ENCODE results near the gene CCDC201.

The CCDC201 gene, protein sequence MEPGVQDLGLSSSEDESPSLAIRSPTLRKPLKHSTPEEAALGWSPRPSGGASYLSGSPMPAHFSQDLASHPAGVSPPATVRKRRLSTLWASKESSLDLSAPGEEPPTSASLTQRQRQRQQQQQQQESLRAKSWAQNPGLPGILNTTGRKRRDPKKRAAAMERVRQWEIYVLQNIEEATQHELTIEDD

GRCh38 chr7:45873035-45873354 is at the start of gene CCDC201:
Gene CCDC201 (minus strand): TSS chr7:45873082. CDS start chr7:45873007, 75 bp downstream.
- no peak for DNase-seq (ENCODE audit: low spot score)

DNA sequence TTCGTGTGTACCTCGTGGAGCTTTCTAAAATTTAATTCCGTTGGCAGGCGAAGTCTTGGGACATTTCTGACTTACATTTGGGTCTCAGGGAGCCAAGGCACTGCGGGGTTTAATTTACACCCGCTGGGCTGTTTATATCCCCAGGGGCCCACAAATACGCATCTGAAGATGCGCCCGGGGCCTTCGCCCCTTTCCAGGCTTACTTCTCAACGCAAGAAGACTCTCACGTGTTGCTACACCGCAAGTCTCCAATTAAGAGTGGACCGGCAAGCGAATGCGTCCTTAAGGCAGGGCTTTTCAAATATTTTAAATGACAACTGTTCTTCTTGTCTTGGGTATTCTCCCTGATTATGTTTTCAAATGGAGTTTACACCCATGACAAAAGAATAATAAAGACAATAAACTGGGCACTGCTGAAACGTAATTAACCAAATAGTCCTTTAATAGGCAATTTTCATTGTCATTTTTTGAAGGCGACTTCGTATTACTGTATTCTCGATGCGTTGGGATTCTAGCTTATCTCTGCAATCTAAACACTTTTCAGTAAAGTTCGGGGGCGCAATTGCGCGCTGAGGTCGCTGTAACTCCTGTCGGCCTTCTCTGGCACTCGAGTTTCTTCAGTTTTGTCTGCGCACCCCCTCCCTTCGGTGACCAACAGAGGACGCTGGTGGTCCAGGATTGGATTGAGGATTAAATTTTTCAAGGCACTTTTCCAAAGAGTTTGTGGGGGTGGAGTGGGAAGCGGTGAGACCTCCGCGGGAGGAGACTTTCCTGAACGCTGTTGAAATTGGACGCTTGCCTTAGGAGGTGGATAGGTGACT is 49.0 kb upstream of the CCDC201 start:
- DNase-seq (ENCODE audit: low spot score), result peak; percentile 71

- DNase-seq (ENCODE audit: low spot score), result no peak
Observed at GRCh38 chr7:45921381-45921698, 48.5 kb upstream of the CCDC201 start.

DNA sequence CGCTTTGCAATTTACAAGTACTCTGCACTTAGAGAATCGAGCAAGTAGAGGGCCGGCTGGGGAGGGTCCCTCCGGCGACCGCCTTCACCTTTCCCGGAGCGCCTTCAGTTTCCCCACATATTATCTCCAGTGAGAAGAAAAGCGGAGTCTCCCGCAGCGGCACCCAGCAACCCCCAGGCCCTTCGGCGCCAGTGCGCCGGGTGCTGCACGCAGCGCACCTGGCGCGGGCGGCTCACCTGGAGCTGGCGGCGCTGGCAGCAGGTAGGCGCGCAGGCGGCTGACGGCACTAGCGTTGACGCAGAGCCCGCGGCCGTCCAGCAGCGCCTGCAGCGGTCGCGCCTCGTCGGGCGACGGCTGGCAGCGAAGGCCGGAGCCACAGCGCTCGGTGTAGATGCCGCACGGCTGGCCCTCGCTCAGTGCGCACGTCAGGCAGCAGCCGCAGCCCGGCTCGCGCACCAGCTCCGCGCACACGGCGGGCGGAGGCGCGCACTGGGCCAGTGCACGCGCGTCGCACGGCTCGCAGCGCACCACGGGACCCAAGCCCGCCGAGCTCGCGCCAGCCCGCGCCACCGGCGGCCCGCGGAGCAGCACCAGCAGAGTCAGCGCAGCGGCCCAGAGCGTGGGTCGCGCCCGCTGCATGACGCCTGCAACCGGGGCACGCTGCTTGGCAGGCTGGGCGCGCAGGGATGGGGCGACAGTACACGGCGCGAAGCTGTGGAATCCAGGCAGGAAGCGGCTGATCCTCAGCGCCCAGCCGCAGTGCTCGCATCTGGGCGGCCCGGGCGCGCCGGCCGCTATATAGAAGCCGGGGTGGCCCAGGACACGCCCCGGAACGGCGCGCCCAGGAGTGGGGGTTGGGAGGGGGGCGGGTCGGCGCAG is 47.9 kb upstream of the CCDC201 start, which contains the start of gene IGFBP3:
TSS of gene IGFBP3 (minus strand) at position 771 of the 879 bp plus-strand sequence. CDS start at position 639, 132 bp downstream.
- DNase-seq (ENCODE audit: low spot score), result peak; percentile 87

- peak; percentile 25 for DNase-seq (ENCODE audit: low spot score)
Observed at GRCh38 chr7:45919993-45920459, 47.1 kb upstream of the CCDC201 start.

- DNase-seq (ENCODE audit: low spot score), result peak; percentile 30
Observed at GRCh38 chr7:45919231-45919784, 46.4 kb upstream of the CCDC201 start.

DNA sequence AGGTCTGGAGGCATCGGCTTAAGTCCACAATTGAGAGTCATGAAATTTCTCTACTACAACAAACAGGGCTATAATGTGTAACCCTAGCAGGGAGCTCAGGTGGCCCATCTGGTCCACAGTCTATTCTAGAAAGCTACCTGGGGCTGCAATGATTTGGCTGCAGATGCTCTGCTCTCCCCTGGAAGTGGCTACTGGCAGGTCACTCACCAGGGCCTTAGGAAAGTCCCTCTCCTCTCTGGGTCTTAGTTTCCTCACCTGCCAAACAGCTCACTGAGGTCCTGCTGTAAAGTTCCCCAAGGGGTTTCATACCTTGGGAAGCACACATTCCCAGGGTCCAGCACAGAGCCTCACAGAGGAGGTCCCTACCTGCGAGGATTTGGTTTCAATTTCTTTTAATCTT is 45.7 kb upstream of the CCDC201 start:
- peak; percentile 20 for DNase-seq (ENCODE audit: low spot score)

DNA sequence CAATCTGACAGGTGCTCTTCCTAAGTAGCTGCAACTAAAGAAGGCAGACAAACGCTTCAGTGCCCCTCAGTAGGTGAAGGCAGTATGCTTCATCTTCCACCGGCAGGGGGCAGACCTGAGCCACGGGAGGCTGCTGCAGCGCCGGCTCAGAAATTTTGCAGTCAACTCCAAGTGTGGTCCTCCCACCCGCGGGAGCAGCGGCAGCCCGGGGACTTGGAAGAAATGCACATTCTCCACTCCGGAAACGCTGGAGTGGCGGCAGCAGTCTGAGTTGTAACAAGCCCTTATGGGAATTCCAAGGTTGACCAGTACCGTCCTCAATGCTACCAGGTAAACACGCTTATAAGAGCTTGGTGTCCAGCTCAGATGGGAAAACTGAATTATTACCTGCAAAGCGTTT is 44.8 kb upstream of the CCDC201 start:
- peak; percentile 90 for DNase-seq (ENCODE audit: low spot score)

DNA sequence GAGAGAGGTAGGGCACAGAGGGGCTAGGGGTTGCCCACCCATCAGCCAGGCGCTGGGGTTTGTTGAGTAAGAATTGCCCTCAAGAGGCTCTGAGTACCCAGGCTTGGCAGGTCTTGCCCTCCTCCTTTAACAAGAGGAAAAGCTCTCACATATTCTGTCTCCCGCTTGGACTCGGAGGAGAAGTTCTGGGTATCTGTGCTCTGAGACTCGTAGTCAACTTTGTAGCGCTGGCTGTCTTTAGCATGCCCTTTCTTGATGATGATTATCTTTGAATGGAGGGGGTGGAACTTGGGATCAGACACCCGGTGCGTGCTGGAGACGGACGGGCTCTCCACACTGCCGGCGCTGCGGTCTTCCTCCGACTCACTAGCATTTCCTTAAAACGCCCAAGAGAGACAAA is 44.2 kb upstream of the CCDC201 start:
- no peak for DNase-seq (ENCODE audit: low spot score)

- DNase-seq (ENCODE audit: low spot score), result no peak
Observed at GRCh38 chr7:45915606-45916005, 42.7 kb upstream of the CCDC201 start.

DNA sequence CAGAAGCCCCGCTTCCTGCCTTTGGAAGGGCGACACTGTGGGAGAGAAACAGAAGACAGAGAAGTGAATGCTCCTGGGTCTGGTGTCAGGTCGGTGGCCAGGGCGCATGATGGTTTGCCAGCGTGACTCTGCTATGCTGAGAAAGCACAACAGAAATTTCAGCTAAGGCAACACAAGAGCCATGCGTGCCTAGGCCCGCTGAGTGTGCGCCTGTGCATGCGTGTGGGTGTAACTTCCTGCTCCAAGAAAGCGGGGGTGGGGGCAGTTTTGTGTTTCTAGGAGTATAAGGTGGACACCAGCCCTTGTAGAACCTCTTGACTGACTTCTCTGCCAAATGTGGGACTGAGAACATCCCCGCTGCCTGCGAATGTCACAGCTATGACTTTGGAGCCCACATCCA is 42.0 kb upstream of the CCDC201 start:
- no peak for DNase-seq (ENCODE audit: low spot score)

- DNase-seq (ENCODE audit: low spot score), result no peak
Observed at GRCh38 chr7:45912972-45913371, 40.1 kb upstream of the CCDC201 start.

DNA sequence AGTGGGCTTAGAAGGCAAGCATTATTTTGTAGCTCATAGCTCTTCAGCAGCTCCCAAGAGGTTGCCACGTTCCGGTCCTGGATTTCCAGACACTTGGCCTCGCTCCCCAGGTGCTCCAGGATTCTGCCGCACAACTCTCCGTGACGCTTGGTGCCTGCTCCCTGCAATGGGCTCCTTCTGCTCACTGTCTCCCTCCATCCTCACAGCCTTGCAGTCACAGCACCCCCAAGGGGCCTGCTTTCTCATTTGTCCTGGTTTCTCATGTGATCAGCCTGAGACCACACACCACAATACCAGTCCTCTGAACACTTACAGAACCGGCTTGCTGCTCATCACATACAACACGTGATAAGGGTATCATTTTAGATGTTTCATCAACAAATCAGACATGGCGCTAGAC is 38.4 kb upstream of the CCDC201 start:
- DNase-seq (ENCODE audit: low spot score), result no peak

DNA sequence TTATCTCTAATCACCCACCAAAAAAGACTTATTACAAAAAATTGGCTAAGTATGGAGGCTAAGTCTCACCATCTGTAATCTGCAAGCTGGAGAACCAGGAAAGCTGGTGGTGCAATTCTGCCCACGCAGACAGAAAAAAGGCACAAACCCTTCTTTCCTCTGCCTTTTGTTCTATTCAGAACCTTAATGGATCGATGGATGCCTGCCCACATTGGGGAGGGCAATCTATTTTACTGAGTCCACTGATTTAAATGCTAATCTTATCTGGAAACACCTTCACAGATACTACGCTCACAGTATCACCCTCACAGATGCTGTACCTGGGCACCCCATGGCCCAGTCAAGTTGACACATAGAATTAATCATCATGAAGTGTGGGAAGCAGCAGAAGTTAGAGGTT is 38.0 kb upstream of the CCDC201 start:
- DNase-seq (ENCODE audit: low spot score), result no peak

GRCh38 chr7:45909561-45909960 is 36.7 kb upstream of the CCDC201 start:
- DNase-seq (ENCODE audit: low spot score), result no peak

- no peak for DNase-seq (ENCODE audit: low spot score)
Observed at GRCh38 chr7:45902820-45903219, 29.9 kb upstream of the CCDC201 start.

GRCh38 chr7:45901566-45901965 is 28.7 kb upstream of the CCDC201 start:
- DNase-seq (ENCODE audit: low spot score), result no peak

DNA sequence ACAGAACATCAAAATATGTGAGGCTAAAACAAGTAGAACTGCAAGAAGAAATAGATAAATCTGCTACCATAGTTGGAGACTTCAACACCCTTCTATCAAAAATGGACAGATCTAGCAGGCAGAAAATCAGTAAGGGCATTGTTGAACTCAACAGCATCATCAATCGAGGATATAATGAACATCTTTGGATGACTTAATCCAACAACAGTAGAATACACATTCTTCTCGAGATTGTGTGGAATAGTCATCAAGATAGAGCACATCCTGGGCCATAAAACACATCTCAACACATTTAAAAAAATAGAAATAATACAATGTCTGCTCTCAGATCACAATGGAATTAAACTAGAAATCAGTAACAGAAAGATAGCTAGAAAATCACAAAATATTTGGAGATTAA is 25.3 kb upstream of the CCDC201 start:
- DNase-seq (ENCODE audit: low spot score), result no peak

DNA sequence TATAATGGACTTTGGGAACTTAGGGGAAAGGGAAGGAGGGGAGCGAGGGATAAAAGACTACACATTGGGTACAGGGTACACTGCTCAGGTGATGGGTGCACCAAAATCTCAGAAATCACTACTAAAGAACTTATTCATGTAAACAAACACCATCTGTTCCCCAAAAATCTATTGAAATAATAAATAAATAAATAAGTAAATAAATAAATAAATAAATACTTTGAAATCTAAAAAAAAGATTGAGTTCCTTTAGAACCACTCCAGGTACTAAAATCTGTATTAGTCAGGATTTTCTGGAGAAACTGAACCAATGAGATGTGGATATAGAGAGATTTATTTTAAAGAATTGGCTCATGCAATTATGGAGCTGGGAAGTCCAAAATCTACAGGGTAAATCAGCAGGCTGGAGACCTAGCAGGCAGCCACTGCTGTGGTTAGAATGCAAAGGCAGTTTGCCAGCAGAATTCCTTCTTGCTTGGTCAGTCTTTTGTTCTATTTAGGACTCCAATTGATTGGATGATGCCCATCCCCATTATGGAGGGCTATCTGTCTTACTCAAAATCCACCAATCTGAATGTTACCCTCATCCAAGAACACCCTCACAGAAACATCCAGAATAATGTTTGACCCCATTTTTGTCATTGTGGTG is 24.3 kb upstream of the CCDC201 start:
- DNase-seq (ENCODE audit: low spot score), result peak; percentile 61

DNA sequence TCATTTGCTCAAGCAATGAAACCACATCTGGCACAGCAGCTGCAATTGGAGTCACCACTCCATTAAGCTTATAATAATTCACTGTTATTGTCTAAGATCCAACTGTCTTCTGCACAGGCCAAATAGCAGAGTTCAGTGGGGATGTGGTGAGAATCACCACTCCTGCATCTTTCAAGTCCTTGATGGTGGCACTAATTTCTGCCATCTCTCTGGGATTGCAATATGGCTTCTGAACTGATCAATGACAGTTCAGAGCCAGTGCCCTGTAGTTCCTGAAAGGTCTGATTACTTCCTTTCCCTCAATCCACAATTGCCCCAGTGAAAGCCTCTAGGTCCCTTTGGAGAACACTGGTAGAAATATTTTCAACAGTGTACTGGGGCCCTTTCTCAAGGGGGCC is 21.8 kb upstream of the CCDC201 start:
- DNase-seq (ENCODE audit: low spot score), result no peak

DNA sequence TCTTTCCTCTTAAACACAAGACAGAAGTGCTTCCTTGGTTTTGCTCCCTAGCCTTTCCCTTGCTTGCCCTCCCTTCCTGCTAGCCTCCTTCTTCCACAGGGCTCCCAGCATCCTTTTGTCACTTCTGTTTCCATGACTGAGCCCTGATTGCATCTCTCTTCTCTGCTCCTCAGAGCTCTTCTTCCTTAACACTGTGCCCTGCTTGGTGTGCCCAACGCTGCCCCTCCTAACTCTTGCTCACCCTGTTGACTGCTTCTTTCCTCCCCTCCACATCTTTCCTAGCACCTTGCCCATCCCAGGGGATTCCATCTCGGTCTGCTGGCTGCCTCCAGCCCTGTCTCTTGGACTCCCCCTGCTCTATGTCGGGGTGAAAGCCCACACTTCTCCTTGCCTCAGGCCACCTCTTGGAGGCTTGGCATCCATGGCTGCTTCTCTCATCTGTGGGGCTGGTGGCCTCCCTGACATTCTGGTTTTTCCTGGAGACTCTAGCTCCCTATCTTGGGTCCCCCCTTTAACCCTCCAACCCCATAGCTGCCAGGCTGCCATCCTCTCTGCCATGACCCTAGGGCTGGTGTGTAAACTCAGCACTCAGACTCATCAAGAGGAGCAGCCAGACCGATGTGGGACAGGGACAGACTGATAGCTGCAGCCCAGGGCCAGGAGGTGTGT is 21.2 kb upstream of the CCDC201 start:
- no peak for DNase-seq (ENCODE audit: low spot score)
